Esophagus squamous epithelium (tissue), 4 donors: ENCODE measurements around the gene SRY.
"Not testable (repeated sequence)": the region's sequence is repeated elsewhere in the genome, so short reads cannot be mapped to it uniquely, and the experiment has no call there.

ENCODE experiments used
- CTCF ChIP-seq, 6 experiments: fragments of 450-650 bp in 4 of 6; fragments of 200-600 bp in 2 of 6; sonication (generic) in 2 of 6; IDR thresholded peaks; one replicate each; pipeline ENCODE4 v1.5.1; 2016 to 2019; ENCODE audit warnings: antibody characterized with exemption in 6 of 6, mild to moderate bottlenecking in 4 of 6, moderate library complexity in 4 of 6
- POLR2A ChIP-seq, 4 donors: fragments of 450-650 bp; IDR thresholded peaks; one replicate each; pipeline ENCODE4 v1.6.1; 2017; ENCODE audit warnings: antibody characterized with exemption in 4 of 4, mild to moderate bottlenecking in 4 of 4, moderate library complexity in 3 of 4

- TF ChIP-seq CTCF, POLR2A (IDR thresholded peaks at IDR 0.05): not testable (repeated sequence)
Measured at GRCh38 chrY:2817146-2817896, 29.8 kb upstream of the SRY start.
